Neural progenitor cell (in vitro differentiated cells): ENCODE data around the gene S100A6. TPM values are rescaled to one million over a fixed set of nuclear protein-coding genes. Genes with fewer than 3 reads are reported as not detected.

Experiments used
- DNase-seq: peaks from one replicate; pipeline ENCODE4 v3.0.0-alpha.2; 2016; ENCODE audit warnings: low spot score
- H2AFZ ChIP-seq: fragments of 200-600 bp; sonication (generic); replicated peaks from 2 replicates; pipeline ENCODE4 v1.6.1; 2016; ENCODE audit warnings: antibody characterized with exemption
- H3F3A ChIP-seq: fragments of 200-600 bp; sonication (generic); 2 replicates; pipeline ENCODE4 v1.6.1; 2016; ENCODE audit warnings: antibody characterized with exemption, low read depth
- H3K27ac ChIP-seq: fragments of 200-600 bp; sonication (generic); 2 replicates; pipeline ENCODE4 v1.5.1; 2016; ENCODE audit warnings: mild to moderate bottlenecking
- H3K27me3 ChIP-seq: fragments of 200-600 bp; sonication (generic); 2 replicates; pipeline ENCODE4 v1.6.1; 2016; ENCODE audit warnings: mild to moderate bottlenecking, moderate library complexity
- H3K36me3 ChIP-seq: fragments of 200-600 bp; sonication (generic); 2 replicates; pipeline ENCODE4 v1.5.1; 2016
- H3K4me1 ChIP-seq: fragments of 200-600 bp; sonication (generic); 2 replicates; pipeline ENCODE4 v1.6.1; 2016; ENCODE audit warnings: mixed run types
- H3K4me2 ChIP-seq: fragments of 200-600 bp; sonication (generic); 2 replicates; pipeline ENCODE4 v1.6.1; 2016
- H3K4me3 ChIP-seq: fragments of 200-600 bp; sonication (generic); 2 replicates; pipeline ENCODE4 v1.5.1; 2016
- H3K79me2 ChIP-seq: fragments of 200-600 bp; sonication (generic); 2 replicates; pipeline ENCODE4 v1.6.1; 2016; ENCODE audit warnings: low read depth
- H3K9ac ChIP-seq: fragments of 200-600 bp; sonication (generic); 2 replicates; pipeline ENCODE4 v1.6.1; 2016
- H3K9me3 ChIP-seq: fragments of 200-600 bp; sonication (generic); 2 replicates; pipeline ENCODE4 v1.5.1; 2016; ENCODE audit warnings: low read depth
- H4K20me1 ChIP-seq: fragments of 200-600 bp; sonication (generic); 2 replicates; pipeline ENCODE4 v1.6.1; 2016; ENCODE audit warnings: low read depth
- H3K27ac Mint-ChIP-seq: 3 replicates; pipeline ENCODE4 v1.8.0; 2021; ENCODE audit warnings: mixed read lengths
- H3K27me3 Mint-ChIP-seq: 2 replicates; pipeline ENCODE4 v1.8.0; 2022; ENCODE audit warnings: low read depth, mild to moderate bottlenecking, inconsistent platforms, moderate library complexity, mixed read lengths; ENCODE audit not compliant: insufficient read depth
- H3K36me3 Mint-ChIP-seq: 3 replicates; pipeline ENCODE4 v1.8.0; 2021; ENCODE audit warnings: mixed read lengths
- H3K4me1 Mint-ChIP-seq: 3 replicates; pipeline ENCODE4 v1.8.0; 2021; ENCODE audit warnings: mixed read lengths
- H3K4me3 Mint-ChIP-seq: 3 replicates; pipeline ENCODE4 v1.8.0; 2021; ENCODE audit warnings: mild to moderate bottlenecking, moderate library complexity, mixed read lengths
- H3K9me3 Mint-ChIP-seq: 3 replicates; pipeline ENCODE4 v1.8.0; 2020; ENCODE audit warnings: mixed read lengths
- EZH2 ChIP-seq: fragments of 200-600 bp; sonication (generic); IDR thresholded peaks from 2 replicates; pipeline ENCODE4 v1.6.1; 2017; ENCODE audit warnings: antibody characterized with exemption, mild to moderate bottlenecking, moderate library complexity
- EZH2phosphoT487 ChIP-seq: fragments of 200-600 bp; sonication (generic); IDR thresholded peaks from 2 replicates; pipeline ENCODE4 v1.6.1; 2017; ENCODE audit warnings: antibody characterized with exemption
- total RNA-seq: library from RNA; depleted of rRNA; stranded (reverse); fragments of >200 nt; gene quantifications from 2 replicates; pipeline ENCODE4 v1.2.3, GENCODE V29; 2015; ENCODE audit warnings: low replicate concordance
- TF ChIP-seq, protein P1 (sequence below): fragments of 200-600 bp; sonication (generic); IDR thresholded peaks from 2 replicates; pipeline ENCODE4 v1.5.1; 2017; ENCODE audit warnings: antibody characterized with exemption, mild to moderate bottlenecking

S100A6 gene
- total RNA-seq, 1 donor from 2014 or later = not detected

GRCh38 chr1:153494976-153495535 is 40.7 kb downstream of the S100A6 start:
- H3K9me3 Mint-ChIP-seq = no peaks in the 10 kb centered on the region
- peaks cover 11% of the 10 kb centered on the region for H3K4me1 Mint-ChIP-seq
- no peak overlapping the region for H3K27ac Mint-ChIP-seq
- H3K36me3 Mint-ChIP-seq = no peaks in the 10 kb centered on the region
- Histone ChIP-seq H3K27ac (no peak overlapping the region), H3K79me2 (no peaks in the 10 kb centered on the region), H3K36me3 (no peaks in the 10 kb centered on the region), H3K9ac (no peak overlapping the region), H3K4me1 (peaks cover 10% of the 10 kb centered on the region), H3K9me3 (no peaks in the 10 kb centered on the region), H3K27me3 (no peaks in the 10 kb centered on the region), H3K4me2 (no peak overlapping the region), H4K20me1 (no peaks in the 10 kb centered on the region), H3K4me3 (no peak overlapping the region), H3F3A (peaks cover 6% of the 10 kb centered on the region), H2AFZ (no peak overlapping the region)
- peaks cover 6% of the 10 kb centered on the region for H3K27me3 Mint-ChIP-seq
- TF ChIP-seq, protein P1, sequence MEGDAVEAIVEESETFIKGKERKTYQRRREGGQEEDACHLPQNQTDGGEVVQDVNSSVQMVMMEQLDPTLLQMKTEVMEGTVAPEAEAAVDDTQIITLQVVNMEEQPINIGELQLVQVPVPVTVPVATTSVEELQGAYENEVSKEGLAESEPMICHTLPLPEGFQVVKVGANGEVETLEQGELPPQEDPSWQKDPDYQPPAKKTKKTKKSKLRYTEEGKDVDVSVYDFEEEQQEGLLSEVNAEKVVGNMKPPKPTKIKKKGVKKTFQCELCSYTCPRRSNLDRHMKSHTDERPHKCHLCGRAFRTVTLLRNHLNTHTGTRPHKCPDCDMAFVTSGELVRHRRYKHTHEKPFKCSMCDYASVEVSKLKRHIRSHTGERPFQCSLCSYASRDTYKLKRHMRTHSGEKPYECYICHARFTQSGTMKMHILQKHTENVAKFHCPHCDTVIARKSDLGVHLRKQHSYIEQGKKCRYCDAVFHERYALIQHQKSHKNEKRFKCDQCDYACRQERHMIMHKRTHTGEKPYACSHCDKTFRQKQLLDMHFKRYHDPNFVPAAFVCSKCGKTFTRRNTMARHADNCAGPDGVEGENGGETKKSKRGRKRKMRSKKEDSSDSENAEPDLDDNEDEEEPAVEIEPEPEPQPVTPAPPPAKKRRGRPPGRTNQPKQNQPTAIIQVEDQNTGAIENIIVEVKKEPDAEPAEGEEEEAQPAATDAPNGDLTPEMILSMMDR = peak; percentile 83
- TF ChIP-seq EZH2 = no peak
- TF ChIP-seq EZH2phosphoT487 = no peak
- peak; percentile 92 for DNase-seq
- H3K4me3 Mint-ChIP-seq = no peak overlapping the region

- DNase-seq = no peak
- H3K36me3 ChIP-seq = no peaks in the 10 kb centered on the region
- TF ChIP-seq, protein P1 = no peak
- no peak for TF ChIP-seq EZH2phosphoT487
- no peak for TF ChIP-seq EZH2
- peaks cover 6% of the 10 kb centered on the region for H3K27me3 Mint-ChIP-seq
- no peak overlapping the region for H2AFZ ChIP-seq
- no peaks in the 10 kb centered on the region for H3K9me3 Mint-ChIP-seq
- no peaks in the 10 kb centered on the region for H4K20me1 ChIP-seq
- H3K27me3 ChIP-seq = no peaks in the 10 kb centered on the region
- H3K9me3 ChIP-seq = no peaks in the 10 kb centered on the region
- no peak overlapping the region for H3K4me2 ChIP-seq
- no peaks in the 10 kb centered on the region for H3K36me3 Mint-ChIP-seq
- peaks cover 11% of the 10 kb centered on the region for H3K4me1 Mint-ChIP-seq
- no peak overlapping the region for H3K4me3 ChIP-seq
- H3K79me2 ChIP-seq = no peaks in the 10 kb centered on the region
- H3K27ac ChIP-seq = no peak overlapping the region
- peaks cover 6% of the 10 kb centered on the region for H3F3A ChIP-seq
- no peak overlapping the region for H3K9ac ChIP-seq
- no peak overlapping the region for H3K27ac Mint-ChIP-seq
- no peak overlapping the region for H3K4me3 Mint-ChIP-seq
- H3K4me1 ChIP-seq = peaks cover 10% of the 10 kb centered on the region
Observed at GRCh38 chr1:153493343-153493960, 42.3 kb downstream of the S100A6 start.

DNA sequence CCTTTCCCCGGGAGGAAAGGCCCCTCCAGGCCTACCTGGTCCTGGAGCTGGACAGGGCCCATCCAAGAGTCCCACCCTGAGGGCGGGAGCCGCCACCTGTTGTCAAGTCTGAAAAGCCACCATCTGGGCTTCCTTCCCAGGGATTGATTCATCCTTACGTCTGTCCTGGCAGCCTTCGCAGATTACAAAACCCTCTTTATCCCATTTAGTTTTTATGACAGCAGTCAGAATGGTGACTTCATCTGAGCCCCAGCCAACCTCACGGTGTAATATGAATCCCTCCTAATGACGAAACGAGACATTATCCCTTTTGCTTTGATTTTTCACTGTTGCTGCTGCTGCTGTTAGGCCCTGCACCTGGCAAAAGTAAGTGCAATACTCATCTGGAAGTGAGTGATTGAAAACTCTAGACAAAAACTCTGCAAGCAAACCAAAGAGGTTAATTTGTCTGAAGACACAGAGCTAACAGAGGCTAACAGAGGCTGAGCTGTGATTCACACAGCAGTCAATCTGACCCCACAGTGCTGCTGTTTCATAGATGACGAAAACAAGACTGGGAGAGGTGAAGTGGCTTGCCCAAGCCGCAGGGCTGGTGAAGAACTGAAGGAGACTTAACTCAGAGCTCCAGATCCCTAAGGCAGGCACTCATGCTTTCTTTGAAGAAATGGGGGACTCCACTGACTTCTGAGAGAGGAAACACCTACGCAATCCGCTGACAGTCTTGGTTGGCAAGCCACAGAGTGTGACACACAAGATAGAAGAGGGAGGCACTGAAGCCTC is 45.3 kb downstream of the S100A6 start:
- Histone ChIP-seq H3K9ac (no peak overlapping the region), H3F3A (peaks cover 6% of the 10 kb centered on the region), H3K36me3 (no peaks in the 10 kb centered on the region), H4K20me1 (no peaks in the 10 kb centered on the region), H3K4me1 (peaks cover 10% of the 10 kb centered on the region), H3K4me3 (no peak overlapping the region), H3K27me3 (no peaks in the 10 kb centered on the region), H3K4me2 (peak overlapping the region; percentile 19), H3K79me2 (no peaks in the 10 kb centered on the region), H3K27ac (peak overlapping the region; percentile 16), H3K9me3 (no peaks in the 10 kb centered on the region), H2AFZ (peak overlapping the region; percentile 44)
- no peaks in the 10 kb centered on the region for H3K36me3 Mint-ChIP-seq
- no peak for DNase-seq
- no peak overlapping the region for H3K27ac Mint-ChIP-seq
- peaks cover 10% of the 10 kb centered on the region for H3K27me3 Mint-ChIP-seq
- H3K4me1 Mint-ChIP-seq = peaks cover 11% of the 10 kb centered on the region
- H3K4me3 Mint-ChIP-seq = no peak overlapping the region
- no peaks in the 10 kb centered on the region for H3K9me3 Mint-ChIP-seq
- TF ChIP-seq EZH2phosphoT487 (no peak), EZH2 (no peak)
- TF ChIP-seq, protein P1 = no peak
